HepG2 (cell line): ENCODE measurements around the gene PCBP4. TPM values are rescaled to one million over a fixed set of nuclear protein-coding genes. Genes with fewer than 3 reads are reported as not detected.
A peak's percentile ranks its signal among the peaks of the same experiment; 100 is the strongest.

Experiments used
- MED13 ChIP-seq: sonication (generic); formaldehyde crosslinking; IDR thresholded peaks from 2 replicates; pipeline ENCODE4 v1.5.0; 2020; ENCODE audit warnings: missing genetic modification reagents
- NCOA2 ChIP-seq: sonication (generic); formaldehyde crosslinking; IDR thresholded peaks from 2 replicates; pipeline ENCODE4 v1.8.0; 2022; ENCODE audit warnings: inconsistent platforms
- RCOR2 ChIP-seq: IDR thresholded peaks from 2 replicates; pipeline ENCODE4 v1.6.1; 2016; ENCODE audit warnings: missing biosample characterization, missing genetic modification reagents
- SMARCE1 ChIP-seq: fragments of 450-650 bp; IDR thresholded peaks from 2 replicates; pipeline ENCODE4 v1.6.1; 2017; ENCODE audit warnings: borderline replicate concordance
- SP5 ChIP-seq: IDR thresholded peaks from 2 replicates; pipeline ENCODE4 v1.6.1; 2016; ENCODE audit warnings: low read depth, borderline replicate concordance
- STAT5B ChIP-seq: sonication (generic); formaldehyde crosslinking; IDR thresholded peaks from 2 replicates; pipeline ENCODE4 v1.4.0; 2020; ENCODE audit warnings: missing genetic modification reagents
- TEAD3 ChIP-seq: optimal IDR thresholded peaks from 2 replicates; pipeline ENCODE3; 2016; ENCODE audit warnings: borderline replicate concordance
- XRCC5 ChIP-seq: fragments of 200-400 bp; formaldehyde crosslinking; optimal IDR thresholded peaks from 2 replicates; pipeline ENCODE3; 2017; ENCODE audit warnings: mild to moderate bottlenecking, low read length
- ZIK1 ChIP-seq: sonication (generic); formaldehyde crosslinking; IDR thresholded peaks from 2 replicates; pipeline ENCODE4 v1.5.0; 2020; ENCODE audit warnings: mild to moderate bottlenecking, low read depth, missing genetic modification reagents, borderline replicate concordance
- ZNF205 ChIP-seq: IDR thresholded peaks from 2 replicates; pipeline ENCODE4 v1.6.1; 2018; ENCODE audit warnings: missing biosample characterization, missing genetic modification reagents
- ZNF543 ChIP-seq: sonication (generic); formaldehyde crosslinking; IDR thresholded peaks from 2 replicates; pipeline ENCODE4 v1.4.0; 2020; ENCODE audit warnings: mild to moderate bottlenecking, missing genetic modification reagents
- polyA plus RNA-seq, 8 experiments: library from polyadenylated mRNA; depleted of rRNA in 3 of 8; stranded (reverse) in 7 of 8; unstranded in 1 of 8; fragments of >200 nt; fragmentation: Illumina TruSeq in 4 of 8; extraction: Trizol in 4 of 8; gene quantifications; 2 replicates each; pipeline versions ENCODE4 v1.2.1 to v1.2.3, GENCODE V29; 2011 to 2016; ENCODE audit warnings: low read depth in 4 of 8, missing spikeins in 1 of 8, mixed read lengths in 1 of 8; ENCODE audit not compliant: insufficient read depth in 1 of 8
- total RNA-seq, 5 experiments: library from RNA; depleted of rRNA; stranded (reverse); fragments of >200 nt; fragmentation: Illumina TruSeq; extraction: Trizol; gene quantifications; 2 replicates each; pipeline ENCODE4 v1.2.3, GENCODE V29; 2016; ENCODE audit warnings: low read depth in 1 of 5
- TF ChIP-seq, protein P1 (sequence below): sonication (generic); formaldehyde crosslinking; IDR thresholded peaks from 2 replicates; pipeline ENCODE4 v1.4.0; 2020; ENCODE audit warnings: missing genetic modification reagents, borderline replicate concordance
- TF ChIP-seq, protein P2 (sequence below): sonication (generic); formaldehyde crosslinking; IDR thresholded peaks from 2 replicates; pipeline ENCODE4 v1.4.0; 2020; ENCODE audit warnings: low read depth, missing genetic modification reagents
- TF ChIP-seq, protein P3 (sequence below): sonication (generic); formaldehyde crosslinking; IDR thresholded peaks from 2 replicates; pipeline ENCODE4 v1.4.0; 2020; ENCODE audit warnings: missing genetic modification reagents, borderline replicate concordance
- TF ChIP-seq, protein P4 (sequence below): sonication (generic); formaldehyde crosslinking; IDR thresholded peaks from 2 replicates; pipeline ENCODE4 v1.5.0; 2020; ENCODE audit warnings: mild to moderate bottlenecking, missing genetic modification reagents
- TF ChIP-seq, protein P5 (sequence below): sonication (generic); formaldehyde crosslinking; IDR thresholded peaks from 2 replicates; pipeline ENCODE4 v1.8.0; 2023; ENCODE audit warnings: mild to moderate bottlenecking, missing genetic modification reagents

PCBP4 gene
- total and polyA plus RNA-seq, 2 of the 13 experiments (the other 11 are each of a cell fraction or from before 2014, with no cell fraction given): 36.8 to 51.3 TPM

DNA sequence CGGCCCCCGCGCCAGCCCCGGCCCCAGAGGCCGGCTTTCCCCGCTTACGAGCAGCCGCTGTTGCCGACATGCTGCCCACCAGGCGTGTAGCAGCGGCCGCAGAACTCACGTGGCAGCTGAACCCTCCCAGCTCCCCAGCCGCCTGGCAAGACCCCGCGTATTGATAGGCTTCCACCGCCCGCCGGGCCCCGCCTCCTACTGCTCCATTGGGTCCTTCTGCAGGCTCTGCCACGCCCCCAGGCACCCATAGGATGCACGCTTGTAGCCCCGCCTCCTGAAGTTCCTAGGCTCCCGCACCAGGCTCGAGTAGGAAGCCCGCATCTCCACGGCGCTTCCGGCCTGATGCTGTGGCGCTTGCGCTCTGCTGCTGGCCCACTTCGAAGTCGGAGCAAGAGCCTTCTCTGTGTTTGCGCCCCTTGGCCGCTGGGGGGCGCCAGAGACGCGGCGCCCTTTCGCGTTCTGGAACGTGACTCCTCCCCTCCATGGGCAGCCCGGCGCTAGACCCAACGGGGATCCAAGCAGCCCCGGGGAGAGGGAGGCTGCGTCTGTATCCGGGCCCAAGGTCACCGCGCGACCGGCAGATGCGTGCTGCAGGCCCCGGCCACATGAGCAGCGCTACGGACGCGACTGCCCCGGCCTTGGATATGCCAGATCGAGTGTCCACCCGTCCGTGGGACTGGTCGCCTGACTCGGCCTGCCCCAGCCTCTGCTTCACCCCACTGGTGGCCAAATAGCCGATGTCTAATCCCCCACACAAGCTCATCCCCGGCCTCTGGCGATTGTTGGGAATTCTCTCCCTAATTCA, 25.3 kb downstream of the PCBP4 start, which contains the start of the genes PARP3 and RRP9 (continued):
- TF ChIP-seq, protein P1, sequence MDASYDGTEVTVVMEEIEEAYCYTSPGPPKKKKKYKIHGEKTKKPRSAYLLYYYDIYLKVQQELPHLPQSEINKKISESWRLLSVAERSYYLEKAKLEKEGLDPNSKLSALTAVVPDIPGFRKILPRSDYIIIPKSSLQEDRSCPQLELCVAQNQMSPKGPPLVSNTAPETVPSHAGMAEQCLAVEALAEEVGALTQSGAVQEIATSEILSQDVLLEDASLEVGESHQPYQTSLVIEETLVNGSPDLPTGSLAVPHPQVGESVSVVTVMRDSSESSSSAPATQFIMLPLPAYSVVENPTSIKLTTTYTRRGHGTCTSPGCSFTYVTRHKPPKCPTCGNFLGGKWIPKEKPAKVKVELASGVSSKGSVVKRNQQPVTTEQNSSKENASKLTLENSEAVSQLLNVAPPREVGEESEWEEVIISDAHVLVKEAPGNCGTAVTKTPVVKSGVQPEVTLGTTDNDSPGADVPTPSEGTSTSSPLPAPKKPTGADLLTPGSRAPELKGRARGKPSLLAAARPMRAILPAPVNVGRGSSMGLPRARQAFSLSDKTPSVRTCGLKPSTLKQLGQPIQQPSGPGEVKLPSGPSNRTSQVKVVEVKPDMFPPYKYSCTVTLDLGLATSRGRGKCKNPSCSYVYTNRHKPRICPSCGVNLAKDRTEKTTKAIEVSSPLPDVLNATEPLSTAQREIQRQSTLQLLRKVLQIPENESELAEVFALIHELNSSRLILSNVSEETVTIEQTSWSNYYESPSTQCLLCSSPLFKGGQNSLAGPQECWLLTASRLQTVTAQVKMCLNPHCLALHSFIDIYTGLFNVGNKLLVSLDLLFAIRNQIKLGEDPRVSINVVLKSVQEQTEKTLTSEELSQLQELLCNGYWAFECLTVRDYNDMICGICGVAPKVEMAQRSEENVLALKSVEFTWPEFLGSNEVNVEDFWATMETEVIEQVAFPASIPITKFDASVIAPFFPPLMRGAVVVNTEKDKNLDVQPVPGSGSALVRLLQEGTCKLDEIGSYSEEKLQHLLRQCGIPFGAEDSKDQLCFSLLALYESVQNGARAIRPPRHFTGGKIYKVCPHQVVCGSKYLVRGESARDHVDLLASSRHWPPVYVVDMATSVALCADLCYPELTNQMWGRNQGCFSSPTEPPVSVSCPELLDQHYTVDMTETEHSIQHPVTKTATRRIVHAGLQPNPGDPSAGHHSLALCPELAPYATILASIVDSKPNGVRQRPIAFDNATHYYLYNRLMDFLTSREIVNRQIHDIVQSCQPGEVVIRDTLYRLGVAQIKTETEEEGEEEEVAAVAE (CRISPR knock-in tag): peak; percentile 99
- TF ChIP-seq ZNF543 (CRISPR knock-in tag): peak; percentile 85
- peak; percentile 64; the same call in 1 of the 2 replicates for TF ChIP-seq RCOR2 (CRISPR knock-in tag)
- TF ChIP-seq, protein P2, sequence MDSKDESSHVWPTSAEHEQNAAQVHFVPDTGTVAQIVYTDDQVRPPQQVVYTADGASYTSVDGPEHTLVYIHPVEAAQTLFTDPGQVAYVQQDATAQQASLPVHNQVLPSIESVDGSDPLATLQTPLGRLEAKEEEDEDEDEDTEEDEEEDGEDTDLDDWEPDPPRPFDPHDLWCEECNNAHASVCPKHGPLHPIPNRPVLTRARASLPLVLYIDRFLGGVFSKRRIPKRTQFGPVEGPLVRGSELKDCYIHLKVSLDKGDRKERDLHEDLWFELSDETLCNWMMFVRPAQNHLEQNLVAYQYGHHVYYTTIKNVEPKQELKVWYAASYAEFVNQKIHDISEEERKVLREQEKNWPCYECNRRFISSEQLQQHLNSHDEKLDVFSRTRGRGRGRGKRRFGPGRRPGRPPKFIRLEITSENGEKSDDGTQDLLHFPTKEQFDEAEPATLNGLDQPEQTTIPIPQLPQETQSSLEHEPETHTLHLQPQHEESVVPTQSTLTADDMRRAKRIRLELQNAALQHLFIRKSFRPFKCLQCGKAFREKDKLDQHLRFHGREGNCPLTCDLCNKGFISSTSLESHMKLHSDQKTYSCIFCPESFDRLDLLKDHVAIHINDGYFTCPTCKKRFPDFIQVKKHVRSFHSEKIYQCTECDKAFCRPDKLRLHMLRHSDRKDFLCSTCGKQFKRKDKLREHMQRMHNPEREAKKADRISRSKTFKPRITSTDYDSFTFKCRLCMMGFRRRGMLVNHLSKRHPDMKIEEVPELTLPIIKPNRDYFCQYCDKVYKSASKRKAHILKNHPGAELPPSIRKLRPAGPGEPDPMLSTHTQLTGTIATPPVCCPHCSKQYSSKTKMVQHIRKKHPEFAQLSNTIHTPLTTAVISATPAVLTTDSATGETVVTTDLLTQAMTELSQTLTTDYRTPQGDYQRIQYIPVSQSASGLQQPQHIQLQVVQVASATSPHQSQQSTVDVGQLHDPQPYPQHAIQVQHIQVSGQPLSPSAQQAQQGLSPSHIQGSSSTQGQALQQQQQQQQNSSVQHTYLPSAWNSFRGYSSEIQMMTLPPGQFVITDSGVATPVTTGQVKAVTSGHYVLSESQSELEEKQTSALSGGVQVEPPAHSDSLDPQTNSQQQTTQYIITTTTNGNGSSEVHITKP: peak; percentile 77
- no peak for TF ChIP-seq STAT5B
- TF ChIP-seq, protein P3, sequence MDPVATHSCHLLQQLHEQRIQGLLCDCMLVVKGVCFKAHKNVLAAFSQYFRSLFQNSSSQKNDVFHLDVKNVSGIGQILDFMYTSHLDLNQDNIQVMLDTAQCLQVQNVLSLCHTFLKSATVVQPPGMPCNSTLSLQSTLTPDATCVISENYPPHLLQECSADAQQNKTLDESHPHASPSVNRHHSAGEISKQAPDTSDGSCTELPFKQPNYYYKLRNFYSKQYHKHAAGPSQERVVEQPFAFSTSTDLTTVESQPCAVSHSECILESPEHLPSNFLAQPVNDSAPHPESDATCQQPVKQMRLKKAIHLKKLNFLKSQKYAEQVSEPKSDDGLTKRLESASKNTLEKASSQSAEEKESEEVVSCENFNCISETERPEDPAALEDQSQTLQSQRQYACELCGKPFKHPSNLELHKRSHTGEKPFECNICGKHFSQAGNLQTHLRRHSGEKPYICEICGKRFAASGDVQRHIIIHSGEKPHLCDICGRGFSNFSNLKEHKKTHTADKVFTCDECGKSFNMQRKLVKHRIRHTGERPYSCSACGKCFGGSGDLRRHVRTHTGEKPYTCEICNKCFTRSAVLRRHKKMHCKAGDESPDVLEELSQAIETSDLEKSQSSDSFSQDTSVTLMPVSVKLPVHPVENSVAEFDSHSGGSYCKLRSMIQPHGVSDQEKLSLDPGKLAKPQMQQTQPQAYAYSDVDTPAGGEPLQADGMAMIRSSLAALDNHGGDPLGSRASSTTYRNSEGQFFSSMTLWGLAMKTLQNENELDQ (CRISPR knock-in tag): peak; percentile 74; the same call in 1 of the 2 replicates
- TF ChIP-seq XRCC5: peak; percentile 93
- peak; percentile 84 for TF ChIP-seq SP5 (CRISPR knock-in tag)
- TF ChIP-seq ZIK1: 0 out of 2 replicates have a peak, but pooled peaks have one; percentile 59
- TF ChIP-seq TEAD3 (CRISPR knock-in tag): peak; percentile 88
- TF ChIP-seq MED13: no peak; the same call in 1 of the 2 replicates
- TF ChIP-seq NCOA2 (CRISPR knock-in tag): peak; percentile 47; the same call in 1 of the 2 replicates
- TF ChIP-seq, protein P4, sequence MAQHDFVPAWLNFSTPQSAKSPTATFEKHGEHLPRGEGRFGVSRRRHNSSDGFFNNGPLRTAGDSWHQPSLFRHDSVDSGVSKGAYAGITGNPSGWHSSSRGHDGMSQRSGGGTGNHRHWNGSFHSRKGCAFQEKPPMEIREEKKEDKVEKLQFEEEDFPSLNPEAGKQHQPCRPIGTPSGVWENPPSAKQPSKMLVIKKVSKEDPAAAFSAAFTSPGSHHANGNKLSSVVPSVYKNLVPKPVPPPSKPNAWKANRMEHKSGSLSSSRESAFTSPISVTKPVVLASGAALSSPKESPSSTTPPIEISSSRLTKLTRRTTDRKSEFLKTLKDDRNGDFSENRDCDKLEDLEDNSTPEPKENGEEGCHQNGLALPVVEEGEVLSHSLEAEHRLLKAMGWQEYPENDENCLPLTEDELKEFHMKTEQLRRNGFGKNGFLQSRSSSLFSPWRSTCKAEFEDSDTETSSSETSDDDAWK: no peak
- no peak for TF ChIP-seq SMARCE1
- TF ChIP-seq, protein P5, sequence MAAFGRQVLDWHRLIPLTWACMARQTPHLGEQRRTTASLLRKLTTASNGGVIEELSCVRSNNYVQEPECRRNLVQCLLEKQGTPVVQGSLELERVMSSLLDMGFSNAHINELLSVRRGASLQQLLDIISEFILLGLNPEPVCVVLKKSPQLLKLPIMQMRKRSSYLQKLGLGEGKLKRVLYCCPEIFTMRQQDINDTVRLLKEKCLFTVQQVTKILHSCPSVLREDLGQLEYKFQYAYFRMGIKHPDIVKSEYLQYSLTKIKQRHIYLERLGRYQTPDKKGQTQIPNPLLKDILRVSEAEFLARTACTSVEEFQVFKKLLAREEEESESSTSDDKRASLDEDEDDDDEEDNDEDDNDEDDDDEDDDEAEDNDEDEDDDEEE (CRISPR knock-in tag): peak; percentile 89
- TF ChIP-seq ZNF205 (CRISPR knock-in tag): peak; percentile 73; the same call in 1 of the 2 replicates
